NCI-H146 treated with DMSO at 0.1 percent for 48 hours (cell line): ENCODE measurements around the gene ZSWIM8.
"Not testable (repeated sequence)": the region's sequence is repeated elsewhere in the genome, so short reads cannot be mapped to it uniquely, and the experiment has no call there.

Experiments used
- DNase-seq: peaks from one replicate; lab custom pipeline; 2025; ENCODE audit not compliant: unreplicated experiment; lab: John Stamatoyannopoulos, UW

The ZSWIM8 gene

GRCh38 chr10:73773152-73773879 lies 12.1 kb upstream of the ZSWIM8 start:
- DNase-seq: no peak

- DNase-seq: no peak
Measured at GRCh38 chr10:73774637-73775036, 10.8 kb upstream of the ZSWIM8 start.

- no peak for DNase-seq
Measured at GRCh38 chr10:73779018-73779417, 6.4 kb upstream of the ZSWIM8 start.

- no peak for DNase-seq
Measured at GRCh38 chr10:73779539-73780197, 5.7 kb upstream of the ZSWIM8 start.

GRCh38 chr10:73780301-73780700 lies 5.1 kb upstream of the ZSWIM8 start:
- no peak for DNase-seq

GRCh38 chr10:73780966-73781365 lies 4.4 kb upstream of the ZSWIM8 start:
- no peak for DNase-seq

- DNase-seq: no peak
Measured at GRCh38 chr10:73781548-73781878, 3.9 kb upstream of the ZSWIM8 start.

GRCh38 chr10:73781879-73782748 lies 3.3 kb upstream of the ZSWIM8 start, which contains the start of gene CHCHD1:
CHCHD1 (plus strand) TSS chr10:73782048; CDS start chr10:73782076, 28 bp downstream.
- DNase-seq: peak; percentile 69

- DNase-seq: no peak
Measured at GRCh38 chr10:73782749-73783085, 2.7 kb upstream of the ZSWIM8 start.

- peak; percentile 2 for DNase-seq
Measured at GRCh38 chr10:73785721-73786511, 510 bp downstream of the ZSWIM8 start.

GRCh38 chr10:73786512-73786885 lies 1.1 kb downstream of the ZSWIM8 start:
- no peak for DNase-seq

GRCh38 chr10:73787031-73787800 lies 1.8 kb downstream of the ZSWIM8 start:
- not testable (repeated sequence) for DNase-seq

GRCh38 chr10:73788864-73789658 lies 3.7 kb downstream of the ZSWIM8 start:
- DNase-seq: no peak

GRCh38 chr10:73789659-73790055 lies 4.3 kb downstream of the ZSWIM8 start:
- DNase-seq: no peak

GRCh38 chr10:73790886-73791625 lies 5.7 kb downstream of the ZSWIM8 start:
- DNase-seq: no peak

GRCh38 chr10:73791871-73792400 lies 6.5 kb downstream of the ZSWIM8 start:
- no peak for DNase-seq

- no peak for DNase-seq
Measured at GRCh38 chr10:73793456-73793855, 8.1 kb downstream of the ZSWIM8 start.

GRCh38 chr10:73795491-73795890 lies 10.1 kb downstream of the ZSWIM8 start:
- DNase-seq: not testable (repeated sequence)

GRCh38 chr10:73796035-73796434 lies 10.6 kb downstream of the ZSWIM8 start:
- DNase-seq: not testable (repeated sequence)
